Kidney (tissue), 14 donors: Measurements from ENCODE around the gene CCDC50. TPM values are rescaled to one million over a fixed set of nuclear protein-coding genes. Genes with fewer than 3 reads are reported as not detected.

Source experiments
- DNase-seq, 5 donors: peaks; one replicate each; pipeline ENCODE4 v3.0.0-alpha.2; 2013 to 2020
- FAIRE-seq: peaks from 2 replicates; lab custom pipeline; 2012; peaks lifted over from hg19 to GRCh38; lab: Jason Lieb, UNC
- H3K27ac ChIP-seq, 2 donors: one replicate each; pipeline ENCODE4 v1.7.0; 2013; ENCODE audit warnings: low read depth in 2 of 2, low read length in 2 of 2, inconsistent platforms in 1 of 2
- H3K27me3 ChIP-seq: one replicate; pipeline ENCODE4 v1.7.1; 2013; ENCODE audit warnings: low read length, inconsistent platforms; ENCODE audit not compliant: control insufficient read depth, insufficient read depth
- H3K36me3 ChIP-seq, 3 donors: one replicate each; pipeline versions ENCODE4 v1.7.0 to v1.7.1; 2013; ENCODE audit warnings: low read length in 3 of 3, control low read depth in 1 of 3, inconsistent platforms in 1 of 3; ENCODE audit not compliant: insufficient read depth in 3 of 3, control insufficient read depth in 2 of 3
- H3K4me1 ChIP-seq, 3 donors: one replicate each; pipeline versions ENCODE4 v1.7.0 to v1.7.1; 2013; ENCODE audit warnings: low read length in 3 of 3, inconsistent platforms in 1 of 3, low read depth in 1 of 3; ENCODE audit not compliant: control insufficient read depth in 2 of 3, insufficient read depth in 2 of 3
- H3K4me3 ChIP-seq, 3 donors: one replicate each; pipeline versions ENCODE4 v1.7.0 to v1.8.1; 2013; ENCODE audit warnings: low read length in 3 of 3, control low read depth in 1 of 3, inconsistent platforms in 1 of 3
- H3K9ac ChIP-seq, 3 donors: one replicate each; pipeline versions ENCODE4 v1.7.0 to v1.7.1; 2013; ENCODE audit warnings: low read length in 3 of 3, control low read depth in 1 of 3, inconsistent platforms in 1 of 3
- H3K9me3 ChIP-seq, 3 donors: one replicate each; pipeline versions ENCODE4 v1.7.0 to v1.7.1; 2013; ENCODE audit warnings: low read length in 3 of 3, control low read depth in 1 of 3, inconsistent platforms in 1 of 3; ENCODE audit not compliant: control insufficient read depth in 2 of 3, insufficient read depth in 1 of 3
- CTCF ChIP-seq: IDR thresholded peaks from 3 replicates; pipeline ENCODE4 v1.5.1; 2012; ENCODE audit warnings: mild to moderate bottlenecking, moderate library complexity, borderline replicate concordance; ENCODE audit not compliant: insufficient read depth; ENCODE audit errors: extremely low read depth
- intact Hi-C: fragments of 100-400 bp; cut with DNase I; formaldehyde crosslinking; loops from one replicate; pipeline ENCODE4 v1.11.1; 2022
- polyA plus RNA-seq: library from polyadenylated mRNA; stranded (reverse); fragments of 350-450 nt; fragmentation: Illumina TruSeq; extraction: RNeasy Lipid Tissue Mini Kit (QIAGEN cat#74804); gene quantifications from one replicate; pipeline ENCODE4 v1.2.3, GENCODE V29; 2014; ENCODE audit warnings: low read depth, low replicate concordance; ENCODE audit not compliant: insufficient read depth
- total RNA-seq: library from RNA; stranded (reverse); fragmentation: NEBNext Ultra II Directional; extraction: Animal tissue kit (Norgen Biotek cat#: 25700); gene quantifications from one replicate; pipeline ENCODE4 v1.2.1, GENCODE V29; 2021
- donor health status: control.
- donor health status: control.
- donor health status: control.
- donor health status: control.
- donor health status: control.
- donor health status: DM: yes; HTN: yes; CAD: no.
- donor health status: Normal renal cell carcinoma (clear cell type).

The CCDC50 gene
- total and polyA plus RNA-seq, 2 donors from 2014 or later: 34.7 to 105 TPM

DNA sequence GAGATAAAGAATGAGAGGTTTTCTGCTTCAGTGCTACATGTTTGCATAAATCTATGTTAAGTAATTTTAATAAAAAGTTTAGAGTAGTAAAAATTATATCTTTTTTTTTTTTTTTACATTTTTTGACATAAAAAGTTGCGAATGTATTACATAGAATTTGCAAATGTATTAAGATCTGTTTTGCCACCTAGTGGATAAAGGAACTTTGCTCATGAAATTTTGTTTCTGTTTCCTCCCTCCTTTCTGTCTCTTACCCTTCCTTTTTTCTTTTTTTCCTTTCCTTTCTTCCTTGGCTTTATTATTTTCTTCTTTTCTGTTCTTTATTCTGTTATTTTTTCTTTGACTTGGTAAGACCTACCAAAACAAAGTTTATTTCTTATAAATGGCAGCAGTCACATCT lies 59.6 kb downstream of the CCDC50 start:
- TF ChIP-seq CTCF: no peak
- FAIRE-seq: peak; percentile 62
- no peaks in the 10 kb centered on the region for H3K4me1 ChIP-seq
- no peaks in the 10 kb centered on the region for H3K27me3 ChIP-seq
- peaks cover 2 to 6% (median 2%) of the 10 kb centered on the region in 3 donors for H3K36me3 ChIP-seq
- intact Hi-C loops: loop anchor here (10.0 kb wide), 1 partner anchor 154 kb away; no protein-coding TSS in a partner anchor
- no peak overlapping the region for H3K4me3 ChIP-seq
- H3K9me3 ChIP-seq: no peaks in the 10 kb centered on the region
- no peak for DNase-seq
- H3K27ac ChIP-seq: no peak overlapping the region
- H3K9ac ChIP-seq: no peak overlapping the region

DNA sequence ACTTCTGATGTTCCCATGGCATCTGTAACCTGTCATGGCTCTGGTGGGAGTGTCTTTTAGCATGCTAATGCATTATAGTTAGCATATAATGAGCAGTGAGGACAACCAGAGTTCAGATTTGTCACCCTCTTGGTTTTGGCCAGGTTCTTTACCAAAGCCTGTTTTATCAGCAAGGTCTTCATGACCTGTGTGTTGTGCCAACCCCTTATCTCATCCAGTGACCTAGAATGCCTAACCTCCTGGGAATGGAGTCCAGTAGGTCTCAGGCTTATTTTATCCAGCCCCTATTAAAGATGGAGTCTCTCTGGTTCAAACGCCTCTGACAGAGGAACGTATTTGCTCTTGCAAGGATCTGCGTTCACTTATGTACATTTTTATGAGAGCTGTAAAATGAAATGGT lies 61.4 kb downstream of the CCDC50 start:
- TF ChIP-seq CTCF: no peak
- Histone ChIP-seq H3K4me1 (no peaks in the 10 kb centered on the region), H3K4me3 (no peak overlapping the region), H3K9me3 (no peaks in the 10 kb centered on the region), H3K36me3 (peaks cover 2 to 6% (median 2%) of the 10 kb centered on the region in 3 donors), H3K27me3 (no peaks in the 10 kb centered on the region), H3K9ac (no peak overlapping the region), H3K27ac (no peak overlapping the region)
- DNase-seq (no peak), FAIRE-seq (no peak)
- intact Hi-C loops: no loop called here

- no peak overlapping the region for H3K27ac ChIP-seq
- H3K4me1 ChIP-seq: no peaks in the 10 kb centered on the region
- no peak overlapping the region for H3K4me3 ChIP-seq
- peaks cover 2 to 6% (median 6%) of the 10 kb centered on the region in 3 donors for H3K36me3 ChIP-seq
- no peaks in the 10 kb centered on the region for H3K27me3 ChIP-seq
- no peak for DNase-seq
- FAIRE-seq: no peak
- no peak for TF ChIP-seq CTCF
- intact Hi-C loops: no loop called here
- H3K9me3 ChIP-seq: no peaks in the 10 kb centered on the region
- H3K9ac ChIP-seq: no peak overlapping the region
Measured at GRCh38 chr3:191391861-191392808, 62.9 kb downstream of the CCDC50 start.
